AG09309 (cell line): Measurements from ENCODE around the gene RANBP3.

ENCODE experiments used
- DNase-seq: peaks from one replicate; pipeline ENCODE4 v3.0.0-alpha.2; 2010; ENCODE audit warnings: low read depth
- H3K4me3 ChIP-seq: 2 replicates; pipeline ENCODE4 v1.5.1; 2011; ENCODE audit warnings: mild to moderate bottlenecking, low read depth, low read length, moderate library complexity; ENCODE audit not compliant: control insufficient read depth
- CTCF ChIP-seq: IDR thresholded peaks from 2 replicates; pipeline ENCODE4 v1.5.1; 2011; ENCODE audit warnings: mild to moderate bottlenecking, low read depth, low read length, inconsistent platforms; ENCODE audit not compliant: insufficient read depth, control insufficient read depth; ENCODE audit errors: missing control alignments

RANBP3 gene

GRCh38 chr19:5893907-5894703, 83.8 kb downstream of the RANBP3 start:
- no peak for TF ChIP-seq CTCF
- no peak overlapping the region for H3K4me3 ChIP-seq
- DNase-seq, result no peak

DNA sequence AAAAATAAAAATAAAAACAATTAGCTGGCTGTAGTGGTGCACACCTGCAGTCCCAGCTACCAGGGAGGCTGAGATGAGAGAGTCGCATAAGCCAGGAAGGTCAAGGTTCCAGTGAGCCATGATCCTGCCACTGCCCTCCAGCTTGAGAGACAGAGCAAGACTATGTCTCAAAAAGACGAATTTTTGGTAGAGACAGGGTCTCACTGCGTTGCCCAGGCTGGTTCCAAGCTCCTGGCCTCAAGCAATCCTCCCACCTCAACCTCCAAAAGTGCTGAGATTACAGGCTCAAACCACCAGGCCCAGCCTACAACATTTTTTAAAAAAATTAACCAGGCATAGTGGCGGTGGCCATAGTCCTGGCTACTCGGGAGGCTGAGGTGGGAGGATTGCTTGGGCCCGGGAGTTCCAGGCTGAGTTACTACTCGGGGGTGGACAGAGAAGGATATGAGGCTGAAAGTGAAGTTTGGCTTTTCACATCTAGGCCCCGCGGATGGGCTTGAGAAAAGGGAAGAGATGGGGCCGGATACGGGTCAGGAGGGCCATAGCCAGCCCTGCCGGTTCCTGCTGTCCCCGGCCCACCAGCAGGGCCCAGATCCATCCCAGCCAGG, 84.5 kb downstream of the RANBP3 start:
- no peak for TF ChIP-seq CTCF
- no peak for DNase-seq

GRCh38 chr19:5892772-5893275, 85.1 kb downstream of the RANBP3 start:
- no peak for DNase-seq
- no peak overlapping the region for H3K4me3 ChIP-seq
- TF ChIP-seq CTCF, result no peak

More for the DNA sequence above, 84.5 kb downstream of the RANBP3 start:
- no peak overlapping the region for H3K4me3 ChIP-seq

GRCh38 chr19:5891938-5892771, 85.8 kb downstream of the RANBP3 start:
- peak; percentile 84 for TF ChIP-seq CTCF
- DNase-seq, result no peak
- no peak overlapping the region for H3K4me3 ChIP-seq

- no peak for TF ChIP-seq CTCF
- H3K4me3 ChIP-seq, result no peak overlapping the region
- DNase-seq, result no peak
These were observed 86.4 kb downstream of the RANBP3 start for GRCh38 chr19:5891572-5891937.

- no peak for TF ChIP-seq CTCF
- no peak for DNase-seq
- H3K4me3 ChIP-seq, result no peak overlapping the region
These were observed 87.8 kb downstream of the RANBP3 start for GRCh38 chr19:5890099-5890498.
